Lung (tissue), 12 donors: ENCODE data around the gene ACTR5. TPM values are rescaled to one million over a fixed set of nuclear protein-coding genes. Genes with fewer than 3 reads are reported as not detected.

ENCODE experiments used
- ATAC-seq: fragments of 200-7000 bp; cut with Tn5 transposase; one replicate; pipeline ENCODE4 v1.9.1; 2020; ENCODE audit warnings: moderate number of reproducible peaks; ENCODE audit not compliant: insufficient read depth, low FRiP score
- DNase-seq, 3 donors: peaks; one replicate each; pipeline ENCODE4 v3.0.0-alpha.2; 2013 to 2017
- H3K27ac ChIP-seq, 2 donors: one replicate each; pipeline ENCODE4 v1.5.1; 2013; ENCODE audit warnings: mild to moderate bottlenecking in 2 of 2, moderate library complexity in 2 of 2, control low read depth in 1 of 2, inconsistent platforms in 1 of 2, low read depth in 1 of 2, low read length in 1 of 2
- H3K27me3 ChIP-seq, 3 donors: one replicate each; pipeline ENCODE4 v1.5.1; 2013; ENCODE audit warnings: low read length in 2 of 3; ENCODE audit not compliant: control insufficient read depth in 3 of 3, insufficient read depth in 3 of 3
- H3K36me3 ChIP-seq, 4 donors: one replicate each; pipeline ENCODE4 v1.5.1; 2013; ENCODE audit warnings: low read length in 4 of 4, mild to moderate bottlenecking in 1 of 4, moderate library complexity in 1 of 4; ENCODE audit not compliant: control insufficient read depth in 4 of 4, insufficient read depth in 4 of 4
- H3K4me1 ChIP-seq, 5 donors: one replicate each; pipeline ENCODE4 v1.5.1; 2013; ENCODE audit warnings: low read length in 5 of 5, mild to moderate bottlenecking in 2 of 5, moderate library complexity in 1 of 5; ENCODE audit not compliant: control insufficient read depth in 5 of 5, insufficient read depth in 5 of 5
- H3K4me3 ChIP-seq: one replicate; pipeline ENCODE4 v1.5.1; 2013; ENCODE audit warnings: mild to moderate bottlenecking, control low read depth, moderate library complexity
- H3K9ac ChIP-seq, 2 donors: one replicate each; pipeline ENCODE4 v1.5.1; 2013; ENCODE audit warnings: low read length in 2 of 2, control low read depth in 1 of 2; ENCODE audit not compliant: insufficient read depth in 1 of 2
- H3K9me3 ChIP-seq, 4 donors: one replicate each; pipeline ENCODE4 v1.5.1; 2013; ENCODE audit warnings: low read length in 3 of 4, mild to moderate bottlenecking in 1 of 4, moderate library complexity in 1 of 4; ENCODE audit not compliant: control insufficient read depth in 4 of 4, insufficient read depth in 3 of 4
- WGBS, 2 donors: extraction: QIAGEN DNeasy Blood & Tissue Kit; methylation state at CpG; one replicate each; pipeline ENCODE4 v1.1.7; 2013; 5-methylcytosine and 5-hydroxymethylcytosine counted together
- polyA plus RNA-seq, 2 donors: library from polyadenylated mRNA; stranded (reverse); fragments of 200-250 nt; gene quantifications; one replicate each; pipeline ENCODE4 v1.2.1, GENCODE V29; 2013
- total RNA-seq, 2 donors: library from RNA; depleted of rRNA in 1 of 2; stranded (reverse); fragments of >200 nt in 1 of 2; gene quantifications; one replicate each; pipeline ENCODE4 v1.2.1, GENCODE V29; 2014 to 2021
- TF ChIP-seq, protein P1 (sequence below): IDR thresholded peaks from 2 replicates; pipeline ENCODE4 v1.5.1; 2012; ENCODE audit warnings: mild to moderate bottlenecking; ENCODE audit errors: control extremely low read depth, extremely low read depth
- donor health status: control.
- donor health status: control.
- donor health status: Bipolar disorder and iron deficiency.
- donor health status: healthy.
- donor health status: DM: yes; HTN: yes; CAD: no.

ACTR5 gene
- total and polyA plus RNA-seq, 4 donors: 5.3 to 9.5 (median 6.4) TPM

DNA sequence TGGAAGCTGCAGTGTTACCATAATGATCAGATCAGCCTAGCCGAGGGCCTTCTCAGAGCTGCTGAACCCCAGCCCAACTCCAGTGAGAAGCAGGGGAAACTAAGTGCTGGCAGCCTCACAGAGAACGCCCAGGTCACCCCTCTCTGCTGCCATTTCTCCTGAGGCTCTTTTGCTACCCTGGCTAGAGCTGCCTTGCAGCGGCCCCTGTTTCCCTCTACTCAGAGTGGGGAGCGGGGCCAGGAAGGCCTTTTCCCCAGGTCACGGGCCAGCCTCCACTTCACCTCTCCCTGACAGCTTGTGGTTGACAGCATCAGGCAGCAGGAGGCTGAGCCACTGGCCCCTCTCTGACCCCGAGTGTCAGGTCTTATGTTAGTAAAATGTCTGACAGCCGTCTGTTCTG is 22.7 kb downstream of the ACTR5 start:
- WGBS, 2 donors: 89 to 94% methylated on average over 7 of the region's 7 CpGs

DNA sequence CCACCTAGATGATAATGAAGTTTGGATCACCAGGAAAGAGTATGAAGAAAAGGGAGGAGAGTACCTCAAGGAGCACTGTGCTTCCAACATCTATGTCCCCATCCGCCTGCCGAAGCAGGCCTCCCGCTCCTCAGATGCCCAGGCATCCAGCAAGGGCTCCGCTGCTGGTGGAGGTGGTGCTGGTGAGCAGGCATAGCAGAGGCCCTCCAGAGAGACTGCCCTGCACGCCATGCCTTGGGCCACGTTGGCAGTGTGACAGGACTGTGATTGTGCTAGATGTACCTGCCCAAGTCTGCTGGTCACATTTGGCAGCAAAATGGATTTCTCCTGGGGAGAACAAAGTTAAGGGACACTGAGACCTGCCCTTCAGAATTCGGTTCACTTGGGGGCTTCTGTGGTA is 23.4 kb downstream of the ACTR5 start:
- H3K4me3 ChIP-seq: no peak overlapping the region
- TF ChIP-seq, protein P1, sequence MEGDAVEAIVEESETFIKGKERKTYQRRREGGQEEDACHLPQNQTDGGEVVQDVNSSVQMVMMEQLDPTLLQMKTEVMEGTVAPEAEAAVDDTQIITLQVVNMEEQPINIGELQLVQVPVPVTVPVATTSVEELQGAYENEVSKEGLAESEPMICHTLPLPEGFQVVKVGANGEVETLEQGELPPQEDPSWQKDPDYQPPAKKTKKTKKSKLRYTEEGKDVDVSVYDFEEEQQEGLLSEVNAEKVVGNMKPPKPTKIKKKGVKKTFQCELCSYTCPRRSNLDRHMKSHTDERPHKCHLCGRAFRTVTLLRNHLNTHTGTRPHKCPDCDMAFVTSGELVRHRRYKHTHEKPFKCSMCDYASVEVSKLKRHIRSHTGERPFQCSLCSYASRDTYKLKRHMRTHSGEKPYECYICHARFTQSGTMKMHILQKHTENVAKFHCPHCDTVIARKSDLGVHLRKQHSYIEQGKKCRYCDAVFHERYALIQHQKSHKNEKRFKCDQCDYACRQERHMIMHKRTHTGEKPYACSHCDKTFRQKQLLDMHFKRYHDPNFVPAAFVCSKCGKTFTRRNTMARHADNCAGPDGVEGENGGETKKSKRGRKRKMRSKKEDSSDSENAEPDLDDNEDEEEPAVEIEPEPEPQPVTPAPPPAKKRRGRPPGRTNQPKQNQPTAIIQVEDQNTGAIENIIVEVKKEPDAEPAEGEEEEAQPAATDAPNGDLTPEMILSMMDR: no peak
- no peak overlapping the region for H3K27ac ChIP-seq
- no peaks in the 10 kb centered on the region for H3K27me3 ChIP-seq
- DNase-seq (no peak), ATAC-seq (no peak)
- 86 to 96% methylated on average over 7 of the region's 7 CpGs for WGBS, 2 donors
- peaks cover 14 to 45% (median 38%) of the 10 kb centered on the region in 4 donors for H3K36me3 ChIP-seq
- H3K9me3 ChIP-seq: peaks cover 0 to 2% (median 0%) of the 10 kb centered on the region in 4 donors
- H3K4me1 ChIP-seq: no peaks in the 10 kb centered on the region
- H3K9ac ChIP-seq: no peak overlapping the region

More for the DNA sequence above, 22.7 kb downstream of the ACTR5 start:
- no peak overlapping the region for H3K4me3 ChIP-seq
- H3K9ac ChIP-seq: no peak overlapping the region
- peaks cover 0 to 2% (median 0%) of the 10 kb centered on the region in 4 donors for H3K9me3 ChIP-seq
- ATAC-seq (no peak), DNase-seq (no peak)
- H3K36me3 ChIP-seq: peaks cover 14 to 48% (median 40%) of the 10 kb centered on the region in 4 donors
- TF ChIP-seq, protein P1: no peak
- H3K27me3 ChIP-seq: no peaks in the 10 kb centered on the region
- no peak overlapping the region for H3K27ac ChIP-seq
- no peaks in the 10 kb centered on the region for H3K4me1 ChIP-seq

DNA sequence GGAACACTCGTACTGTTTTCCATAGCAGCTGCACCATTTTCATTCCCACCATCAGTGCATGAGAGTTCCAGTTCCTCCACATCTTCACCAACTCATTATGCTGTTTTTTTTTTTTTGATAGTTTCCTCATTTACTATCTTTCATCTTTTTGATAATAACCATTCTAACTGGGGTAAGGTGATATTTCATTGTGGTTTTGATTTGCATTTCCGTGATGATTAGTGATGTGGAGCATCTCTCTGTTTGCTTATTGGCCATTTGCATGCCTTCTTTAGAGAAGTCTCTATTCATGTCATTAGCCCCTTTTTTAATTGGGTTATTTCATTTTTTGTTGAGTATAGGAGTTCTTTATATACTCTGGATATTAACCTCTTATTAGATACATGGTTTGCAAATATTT is 25.9 kb downstream of the ACTR5 start:
- H3K36me3 ChIP-seq: peaks cover 12 to 36% (median 26%) of the 10 kb centered on the region in 4 donors
- ATAC-seq: no peak
- WGBS, 2 donors: 77 to 96% methylated on average over 2 of the region's 2 CpGs

More for the DNA sequence above, 25.9 kb downstream of the ACTR5 start:
- Histone ChIP-seq H3K4me1 (no peaks in the 10 kb centered on the region), H3K9ac (no peak overlapping the region), H3K4me3 (no peak overlapping the region), H3K27me3 (no peaks in the 10 kb centered on the region), H3K9me3 (no peaks in the 10 kb centered on the region), H3K27ac (no peak overlapping the region)
- TF ChIP-seq, protein P1: no peak
- DNase-seq: no peak
